Gastrocnemius medialis (tissue), 4 donors: ENCODE measurements around the gene ABCB6. TPM values are rescaled to one million over a fixed set of nuclear protein-coding genes. Genes with fewer than 3 reads are reported as not detected.
A peak's percentile ranks its signal among the peaks of the same experiment; 100 is the strongest.

Experiments
- ATAC-seq, 2 donors: fragments of 150-250 bp; one replicate each; pipeline ENCODE4 v1.9.1; 2016
- DNase-seq, 2 donors: peaks; one replicate each; pipeline ENCODE4 v3.0.0-alpha.2; 2019
- H3K27ac ChIP-seq, 4 donors: fragments of 200-600 bp; sonication (generic); 1 replicate in 1 of 4; 2 replicates in 3 of 4; pipeline ENCODE4 v1.5.1; 2016 to 2018; ENCODE audit warnings: mild to moderate bottlenecking in 2 of 4, moderate library complexity in 1 of 4
- H3K27me3 ChIP-seq, 3 donors: fragments of 200-600 bp; sonication (generic) in 2 of 3; 1 replicate in 1 of 3; 2 replicates in 2 of 3; pipeline versions ENCODE4 v1.5.1 to v1.6.0; 2016 to 2019; ENCODE audit warnings: mild to moderate bottlenecking in 1 of 3, moderate library complexity in 1 of 3
- H3K36me3 ChIP-seq, 2 donors: fragments of 200-600 bp; sonication (generic) in 1 of 2; one replicate each; pipeline ENCODE4 v1.5.1; 2017 to 2018
- H3K4me1 ChIP-seq, 2 donors: fragments of 200-600 bp; sonication (generic) in 1 of 2; one replicate each; pipeline ENCODE4 v1.5.1; 2016 to 2017; ENCODE audit warnings: mild to moderate bottlenecking in 2 of 2
- H3K4me3 ChIP-seq, 4 donors: fragments of 200-600 bp; sonication (generic) in 3 of 4; 1 replicate in 1 of 4; 2 replicates in 3 of 4; pipeline ENCODE4 v1.5.1; 2016 to 2019; ENCODE audit warnings: mild to moderate bottlenecking in 2 of 4
- H3K9me3 ChIP-seq, 3 donors: fragments of 200-600 bp; sonication (generic) in 2 of 3; 1 replicate in 1 of 3; 2 replicates in 2 of 3; pipeline ENCODE4 v1.5.1; 2016 to 2019
- POLR2A ChIP-seq, 2 donors: fragments of 450-650 bp; IDR thresholded peaks; one replicate each; pipeline ENCODE4 v1.6.1; 2017; ENCODE audit warnings: antibody characterized with exemption in 2 of 2, mild to moderate bottlenecking in 2 of 2, moderate library complexity in 2 of 2
- in situ Hi-C, 4 donors: fragments of 200-750 bp; cut with MboI; loops; one replicate each; pipeline versions ENCODE4 v1.15.0 to v1.8.0; 2017; ENCODE audit warnings: low sequenced_read_pairs in 4 of 4
- intact Hi-C: fragments of 100-400 bp; cut with DNase I; formaldehyde crosslinking; loops from one replicate; pipeline ENCODE4 v1.15.1; 2023; ENCODE audit warnings: low total_unique reads
- total RNA-seq, 4 donors: library from RNA; depleted of rRNA; stranded (reverse); fragments of >200 nt; gene quantifications; one replicate each; pipeline versions ENCODE4 v1.1.0 to v1.2.3, GENCODE V29; 2016
- TF ChIP-seq, protein P1 (sequence below), 5 experiments: fragments of 450-650 bp in 3 of 5; fragments of 200-600 bp in 2 of 5; sonication (generic) in 2 of 5; IDR thresholded peaks in 4 of 5; conservative IDR thresholded peaks in 1 of 5; 1 replicate in 4 of 5; 2 replicates in 1 of 5; pipeline ENCODE4 v1.5.1; 2016 to 2019; ENCODE audit warnings: antibody characterized with exemption in 5 of 5, mild to moderate bottlenecking in 3 of 5, moderate library complexity in 3 of 5

ABCB6 gene
- total RNA-seq, 4 donors from 2014 or later, result 15.0 to 45.8 (median 31.8) TPM

DNA sequence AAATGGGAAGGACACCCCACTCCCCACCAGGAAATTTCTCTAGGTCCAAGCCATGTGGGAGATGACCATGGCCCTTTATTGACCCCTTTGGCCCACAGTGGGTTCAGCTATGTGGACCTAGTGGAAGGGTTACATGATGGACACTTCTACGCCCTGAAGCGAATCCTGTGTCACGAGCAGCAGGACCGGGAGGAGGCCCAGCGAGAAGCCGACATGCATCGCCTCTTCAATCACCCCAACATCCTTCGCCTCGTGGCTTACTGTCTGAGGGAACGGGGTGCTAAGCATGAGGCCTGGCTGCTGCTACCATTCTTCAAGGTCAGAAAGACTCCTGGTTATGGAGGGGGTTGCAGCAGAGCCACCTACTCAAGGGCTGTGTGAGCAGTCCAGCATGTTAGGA lies 27.8 kb upstream of the ABCB6 start:
- intact Hi-C loops, result loop anchor here (5.0 kb wide), 1 partner anchor 351 kb away; the partner anchor contains the start of gene STK11IP
- DNase-seq, result no peak
- in situ Hi-C loops, result no loop called here
- Histone ChIP-seq H3K36me3 (peaks cover 0 to 32% of the 10 kb centered on the region in 2 donors), H3K27me3 (no peaks in the 10 kb centered on the region), H3K4me3 (no peak overlapping the region), H3K27ac (peak overlapping the region in 3 of 4 donors; percentile 95 to 99 (median 98)), H3K9me3 (no peaks in the 10 kb centered on the region), H3K4me1 (peaks cover 55 to 59% of the 10 kb centered on the region in 2 donors)
- no peak for TF ChIP-seq POLR2A (IDR thresholded peaks at IDR 0.05)
- TF ChIP-seq, protein P1, sequence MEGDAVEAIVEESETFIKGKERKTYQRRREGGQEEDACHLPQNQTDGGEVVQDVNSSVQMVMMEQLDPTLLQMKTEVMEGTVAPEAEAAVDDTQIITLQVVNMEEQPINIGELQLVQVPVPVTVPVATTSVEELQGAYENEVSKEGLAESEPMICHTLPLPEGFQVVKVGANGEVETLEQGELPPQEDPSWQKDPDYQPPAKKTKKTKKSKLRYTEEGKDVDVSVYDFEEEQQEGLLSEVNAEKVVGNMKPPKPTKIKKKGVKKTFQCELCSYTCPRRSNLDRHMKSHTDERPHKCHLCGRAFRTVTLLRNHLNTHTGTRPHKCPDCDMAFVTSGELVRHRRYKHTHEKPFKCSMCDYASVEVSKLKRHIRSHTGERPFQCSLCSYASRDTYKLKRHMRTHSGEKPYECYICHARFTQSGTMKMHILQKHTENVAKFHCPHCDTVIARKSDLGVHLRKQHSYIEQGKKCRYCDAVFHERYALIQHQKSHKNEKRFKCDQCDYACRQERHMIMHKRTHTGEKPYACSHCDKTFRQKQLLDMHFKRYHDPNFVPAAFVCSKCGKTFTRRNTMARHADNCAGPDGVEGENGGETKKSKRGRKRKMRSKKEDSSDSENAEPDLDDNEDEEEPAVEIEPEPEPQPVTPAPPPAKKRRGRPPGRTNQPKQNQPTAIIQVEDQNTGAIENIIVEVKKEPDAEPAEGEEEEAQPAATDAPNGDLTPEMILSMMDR (IDR thresholded peaks at IDR 0.05 in 4 of 5, conservative IDR thresholded peaks at IDR 0.05 in 1 of 5), result no peak
- ATAC-seq, result no peak

DNA sequence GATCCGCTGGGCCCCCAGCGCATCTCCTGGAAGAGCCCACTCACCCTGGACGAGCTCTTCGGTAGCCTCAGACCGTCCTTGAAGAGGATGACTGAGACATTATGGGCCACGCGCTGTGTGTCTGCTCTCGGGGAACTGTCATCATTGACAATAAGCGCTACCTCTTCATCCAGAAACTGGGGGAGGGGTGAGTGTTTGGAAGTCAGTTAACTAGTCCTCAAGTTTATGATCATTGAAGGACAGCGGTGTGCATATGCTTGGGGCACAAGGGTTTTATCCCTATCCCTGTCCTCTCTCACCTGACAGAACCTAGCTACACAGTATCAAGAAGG lies 27.1 kb upstream of the ABCB6 start:
- H3K9me3 ChIP-seq, result no peaks in the 10 kb centered on the region
- H3K4me3 ChIP-seq, result peak overlapping the region; percentile 65 to 98 (median 82)
- TF ChIP-seq, protein P1 (IDR thresholded peaks at IDR 0.05 in 4 of 5, conservative IDR thresholded peaks at IDR 0.05 in 1 of 5), result no peak
- no peak for TF ChIP-seq POLR2A (IDR thresholded peaks at IDR 0.05)
- intact Hi-C loops (loop anchor here (1.0 to 5.0 kb wide), 3 partner anchors 17 to 351 kb away; partner anchors contain the start of genes ANKZF1, ATG9A, CNPPD1 and STK11IP), in situ Hi-C loops (no loop called here)
- ATAC-seq (peak; percentile 1 to 2), DNase-seq (no peak)
- H3K4me1 ChIP-seq, result peaks cover 48 to 52% of the 10 kb centered on the region in 2 donors
- H3K27ac ChIP-seq, result peak overlapping the region; percentile 83 to 99 (median 96)
- H3K27me3 ChIP-seq, result no peaks in the 10 kb centered on the region
- H3K36me3 ChIP-seq, result peaks cover 0 to 25% of the 10 kb centered on the region in 2 donors

DNA sequence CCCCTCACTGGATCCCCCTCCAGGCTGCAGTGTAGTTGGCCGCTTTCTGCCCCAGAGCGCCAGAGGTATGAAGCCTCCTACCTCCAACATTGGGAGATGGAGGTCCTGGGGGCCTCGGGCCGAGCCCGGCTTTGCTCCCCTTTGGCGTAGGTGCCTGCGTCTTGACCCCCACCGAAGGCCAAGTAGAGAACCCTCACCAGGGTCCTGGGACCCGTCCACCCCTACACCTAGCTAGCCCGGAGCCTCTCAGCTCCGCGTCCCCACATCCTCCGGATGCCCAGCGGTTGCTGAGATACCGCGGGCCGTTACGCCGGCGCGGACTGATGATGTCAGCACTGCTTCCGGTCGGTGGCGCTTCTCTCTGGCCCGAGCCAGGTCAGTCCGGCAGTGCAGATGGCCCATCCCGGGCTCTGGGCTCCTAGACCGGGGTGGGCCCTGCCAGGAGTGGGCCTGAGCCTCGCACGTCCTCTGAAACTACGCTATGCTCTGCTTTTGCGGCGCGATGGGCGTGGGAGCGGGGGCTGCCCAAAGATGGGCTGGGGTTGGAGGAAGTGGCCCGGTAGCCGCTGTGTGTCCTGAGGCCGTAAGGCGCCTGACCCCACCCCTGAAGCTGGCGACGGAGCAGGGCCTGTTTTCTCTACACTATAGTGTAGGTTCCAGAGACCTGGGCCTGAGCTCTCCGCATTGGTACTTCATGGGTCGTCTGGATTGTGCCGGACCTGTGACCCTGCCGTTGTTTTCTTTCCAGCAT lies 26.6 kb upstream of the ABCB6 start, which contains the start of the genes GLB1L and STK16:
GLB1L (minus strand) TSS at position 297 of the 751 bp plus-strand sequence. CDS start 1,871 bp downstream, outside the sequence.
STK16 (plus strand) TSS at position 332 of the 751 bp plus-strand sequence. CDS start 521 bp downstream, outside the sequence.
- peaks cover 0 to 20% of the 10 kb centered on the region in 2 donors for H3K36me3 ChIP-seq
- TF ChIP-seq, protein P1 (IDR thresholded peaks at IDR 0.05 in 4 of 5, conservative IDR thresholded peaks at IDR 0.05 in 1 of 5), result no peak
- peak; percentile 76 to 89 for TF ChIP-seq POLR2A (IDR thresholded peaks at IDR 0.05)
- intact Hi-C loops (loop anchor here (1.0 to 5.0 kb wide), 3 partner anchors 16 to 352 kb away; partner anchors contain the start of genes ANKZF1, ATG9A, CNPPD1 and STK11IP), in situ Hi-C loops (no loop called here)
- peak within 1 kb of the TSS; percentile 65 to 98 (median 82) for H3K4me3 ChIP-seq
- DNase-seq, result peak; percentile 85 to 91
- peak; percentile 89 to 90 for ATAC-seq
- H3K4me1 ChIP-seq, result peaks cover 43 to 47% of the 10 kb centered on the region in 2 donors
- no peaks in the 10 kb centered on the region for H3K27me3 ChIP-seq
- H3K9me3 ChIP-seq, result no peaks in the 10 kb centered on the region
- H3K27ac ChIP-seq, result peak within 1 kb of the TSS; percentile 83 to 99 (median 96)

DNA sequence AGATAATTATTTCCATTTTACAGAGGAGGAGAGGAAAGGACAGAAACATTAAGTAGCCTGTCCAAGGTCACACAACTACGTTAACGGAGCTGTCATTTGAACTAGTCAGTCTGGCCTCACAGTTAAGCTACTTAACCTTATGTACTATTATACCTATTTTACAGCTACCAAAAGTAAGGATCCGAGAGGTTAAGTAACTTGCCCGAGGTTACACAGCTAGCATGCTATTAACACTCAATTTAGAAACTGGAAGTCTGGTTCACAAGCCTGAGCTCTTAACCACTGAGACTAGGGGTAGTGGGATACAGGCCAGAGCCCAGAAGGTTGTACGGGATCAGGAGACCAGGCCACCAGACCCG lies 26.0 kb upstream of the ABCB6 start:
- Histone ChIP-seq H3K9me3 (no peaks in the 10 kb centered on the region), H3K4me1 (peaks cover 38 to 41% of the 10 kb centered on the region in 2 donors), H3K27me3 (no peaks in the 10 kb centered on the region), H3K36me3 (peaks cover 0 to 14% of the 10 kb centered on the region in 2 donors), H3K4me3 (peak overlapping the region; percentile 65 to 98 (median 82)), H3K27ac (peak overlapping the region; percentile 83 to 99 (median 96))
- ATAC-seq (no peak), DNase-seq (no peak)
- intact Hi-C loops (loop anchor here (1.0 to 5.0 kb wide), 3 partner anchors 15 to 353 kb away; partner anchors contain the start of genes ANKZF1, ATG9A, CNPPD1 and STK11IP), in situ Hi-C loops (no loop called here)
- TF ChIP-seq, protein P1 (IDR thresholded peaks at IDR 0.05 in 4 of 5, conservative IDR thresholded peaks at IDR 0.05 in 1 of 5), result no peak
- no peak for TF ChIP-seq POLR2A (IDR thresholded peaks at IDR 0.05)
